GM12801 (cell line): ENCODE measurements around the gene SIPA1L3.

Experiments used
- CTCF ChIP-seq: IDR thresholded peaks from one replicate; pipeline ENCODE4 v1.5.1; 2011; ENCODE audit warnings: control low read depth; ENCODE audit not compliant: insufficient read length; ENCODE audit errors: extremely low read depth

The SIPA1L3 gene

GRCh38 chr19:38213469-38213868 is 306.5 kb downstream of the SIPA1L3 start:
- no peak for TF ChIP-seq CTCF

GRCh38 chr19:38213911-38214625 is 307.1 kb downstream of the SIPA1L3 start:
- no peak for TF ChIP-seq CTCF

GRCh38 chr19:38216785-38217641 is 310.0 kb downstream of the SIPA1L3 start:
- no peak for TF ChIP-seq CTCF

GRCh38 chr19:38218204-38218603 is 311.2 kb downstream of the SIPA1L3 start:
- TF ChIP-seq CTCF, result no peak

GRCh38 chr19:38219221-38219620 is 312.2 kb downstream of the SIPA1L3 start:
- TF ChIP-seq CTCF, result no peak

GRCh38 chr19:38221421-38221820 is 314.4 kb downstream of the SIPA1L3 start:
- TF ChIP-seq CTCF, result no peak

GRCh38 chr19:38221919-38222830 is 315.2 kb downstream of the SIPA1L3 start:
- TF ChIP-seq CTCF, result no peak
